ENCODE results near the gene NUP205. TPM values are rescaled to one million over a fixed set of nuclear protein-coding genes. Genes with fewer than 3 reads are reported as not detected.
"Not testable (repeated sequence)": the region's sequence is repeated elsewhere in the genome, so short reads cannot be mapped to it uniquely, and the experiment has no call there.

NUP205 gene
- total RNA-seq, 2 experiments from 2014 or later: 145 to 148 TPM

DNA sequence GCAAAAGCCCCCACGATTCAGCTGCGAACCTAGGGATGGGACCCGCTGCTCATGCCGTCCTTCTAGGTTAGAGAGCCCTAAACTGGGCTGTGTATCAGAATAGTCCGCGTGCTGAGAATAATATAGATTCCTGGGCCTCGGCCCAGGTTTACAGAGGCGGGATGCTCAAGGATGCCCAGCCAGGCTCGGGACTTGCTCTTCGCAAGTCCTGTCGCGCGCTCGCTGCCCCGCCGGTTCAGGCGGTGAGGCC lies 104.3 kb downstream of the NUP205 start:
- no peak for DNase-seq
- H3K27ac Mint-ChIP-seq: peak overlapping the region; percentile 98
- peaks cover 34% of the 10 kb centered on the region for H3K4me1 Mint-ChIP-seq
- peak overlapping the region; percentile 100 for H3K4me3 Mint-ChIP-seq
- H3K27me3 Mint-ChIP-seq: peaks cover 3% of the 10 kb centered on the region
- peaks cover 19% of the 10 kb centered on the region for H3K36me3 Mint-ChIP-seq
- H3K9me3 Mint-ChIP-seq: no peaks in the 10 kb centered on the region

DNA sequence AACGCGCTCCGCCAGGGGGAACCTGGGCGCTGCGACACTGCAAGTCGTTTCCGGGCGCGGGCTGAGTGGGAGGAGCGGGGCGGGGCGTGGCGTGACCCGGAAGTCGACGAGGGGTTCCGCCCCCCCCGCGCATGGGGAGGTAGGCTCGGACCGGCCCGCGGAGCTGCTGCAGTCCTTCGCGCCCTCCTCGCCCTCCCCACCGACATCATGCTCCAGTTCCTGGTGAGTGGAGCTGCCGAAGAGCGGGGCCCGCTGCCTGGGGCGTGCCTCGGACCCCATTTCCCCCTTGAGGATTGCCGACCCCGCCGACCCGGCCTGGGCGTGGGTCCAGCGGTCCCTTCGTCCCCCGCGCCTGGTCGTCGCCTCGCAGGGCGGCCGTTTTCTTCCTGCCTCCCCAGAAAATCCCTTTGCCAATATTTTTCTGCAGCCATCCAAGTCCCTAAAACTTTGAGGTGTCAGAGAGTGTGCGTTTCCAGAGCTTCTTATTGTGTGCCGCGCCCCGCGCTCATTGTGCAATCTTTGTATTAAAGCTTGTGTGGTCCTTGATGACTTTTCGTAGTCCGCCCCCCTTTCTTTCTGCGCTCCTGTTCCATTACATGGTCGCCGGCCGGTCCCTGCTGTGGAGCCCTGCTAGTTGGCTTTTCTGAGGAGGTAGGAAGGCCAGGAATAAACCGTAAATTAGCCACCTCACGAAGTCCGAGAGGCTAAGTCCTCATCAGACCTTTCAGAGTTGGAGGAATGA lies 104.8 kb downstream of the NUP205 start, which contains the start of gene STMP1:
Gene STMP1 (plus strand): TSS at position 142 of the 742 bp plus-strand sequence.
- Mint-ChIP-seq H3K36me3 (peaks cover 19% of the 10 kb centered on the region), H3K4me1 (peaks cover 34% of the 10 kb centered on the region), H3K4me3 (peak within 1 kb of the TSS; percentile 100), H3K9me3 (no peaks in the 10 kb centered on the region), H3K27ac (peak within 1 kb of the TSS; percentile 98), H3K27me3 (peaks cover 3% of the 10 kb centered on the region)
- DNase-seq: peak; percentile 96

DNA sequence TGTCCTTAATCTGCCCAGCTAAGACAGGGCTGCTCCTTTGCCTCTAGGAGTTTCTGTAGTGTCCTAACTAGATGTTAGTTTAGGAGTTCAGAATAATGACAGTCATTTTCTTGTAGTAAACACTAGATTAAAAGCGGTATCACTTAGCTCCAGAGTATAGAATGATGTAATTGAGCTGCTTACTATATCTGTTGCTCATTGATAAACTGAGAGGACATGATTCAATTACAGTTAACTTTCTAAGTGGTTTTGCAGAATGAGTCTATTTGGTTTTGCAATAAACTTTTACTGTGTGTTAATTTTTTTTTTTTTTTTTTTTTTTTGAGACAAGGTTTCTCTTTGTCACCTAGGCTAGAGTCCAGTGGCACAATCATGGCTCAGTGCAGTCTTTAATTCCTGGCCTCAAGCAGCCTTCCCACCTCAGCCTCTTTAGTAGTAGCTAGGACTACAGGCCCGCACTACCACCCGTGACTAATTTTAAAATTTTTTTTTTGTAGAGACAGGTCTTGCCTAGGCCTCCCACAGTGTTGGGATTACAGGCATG lies 106.4 kb downstream of the NUP205 start:
- Mint-ChIP-seq H3K4me1 (peaks cover 43% of the 10 kb centered on the region), H3K9me3 (no peaks in the 10 kb centered on the region), H3K36me3 (peaks cover 33% of the 10 kb centered on the region), H3K27me3 (peaks cover 3% of the 10 kb centered on the region), H3K4me3 (peak overlapping the region; percentile 100), H3K27ac (peak overlapping the region; percentile 81)
- DNase-seq: no peak

DNA sequence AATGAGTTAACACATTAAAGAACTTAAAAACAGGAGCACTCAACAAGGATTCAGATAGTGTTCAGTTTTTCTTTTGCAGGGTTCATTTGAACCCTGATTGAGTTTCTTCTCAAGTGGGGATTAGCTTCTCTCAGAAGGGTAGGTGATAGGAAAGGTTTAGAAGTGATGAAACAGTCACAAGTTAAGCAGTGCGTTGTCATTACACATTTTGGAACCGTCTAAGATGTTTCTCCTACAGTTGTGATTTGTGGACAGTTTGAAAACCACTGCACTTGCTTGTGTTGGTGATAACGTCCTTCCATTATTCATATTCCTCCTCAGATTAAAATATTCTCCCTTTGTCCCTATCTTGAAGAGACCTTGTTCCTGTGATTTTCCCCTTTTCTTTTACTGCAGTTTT lies 107.3 kb downstream of the NUP205 start:
- peaks cover 3% of the 10 kb centered on the region for H3K27me3 Mint-ChIP-seq
- H3K4me3 Mint-ChIP-seq: no peak overlapping the region
- H3K27ac Mint-ChIP-seq: no peak overlapping the region

DNA sequence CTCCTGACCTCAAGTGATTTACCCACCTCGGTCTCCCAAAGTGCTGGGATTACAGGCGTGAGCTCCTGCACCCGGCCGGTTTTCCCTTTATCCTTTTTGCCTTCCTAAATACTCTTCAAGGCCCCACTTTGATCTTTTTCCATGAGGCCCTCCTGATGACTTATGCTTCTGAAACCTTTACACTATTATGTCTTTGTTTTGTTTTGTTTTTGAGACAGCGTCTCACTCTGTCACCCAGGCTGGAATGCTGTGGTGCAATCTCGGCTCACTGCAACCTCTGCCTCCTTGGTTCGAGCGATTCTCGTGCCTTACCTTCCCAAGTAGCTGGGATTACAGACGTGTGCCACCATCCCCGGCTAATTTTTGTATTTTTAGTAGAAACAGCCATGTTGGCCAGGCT lies 108.4 kb downstream of the NUP205 start:
- Mint-ChIP-seq H3K27me3 (peaks cover 3% of the 10 kb centered on the region), H3K4me3 (no peak overlapping the region), H3K36me3 (peaks cover 33% of the 10 kb centered on the region), H3K9me3 (no peaks in the 10 kb centered on the region), H3K27ac (no peak overlapping the region), H3K4me1 (peaks cover 50% of the 10 kb centered on the region)
- DNase-seq: no peak

More for the DNA sequence above, 107.3 kb downstream of the NUP205 start:
- H3K36me3 Mint-ChIP-seq: peaks cover 33% of the 10 kb centered on the region
- no peak for DNase-seq
- peaks cover 47% of the 10 kb centered on the region for H3K4me1 Mint-ChIP-seq
- H3K9me3 Mint-ChIP-seq: no peaks in the 10 kb centered on the region

DNA sequence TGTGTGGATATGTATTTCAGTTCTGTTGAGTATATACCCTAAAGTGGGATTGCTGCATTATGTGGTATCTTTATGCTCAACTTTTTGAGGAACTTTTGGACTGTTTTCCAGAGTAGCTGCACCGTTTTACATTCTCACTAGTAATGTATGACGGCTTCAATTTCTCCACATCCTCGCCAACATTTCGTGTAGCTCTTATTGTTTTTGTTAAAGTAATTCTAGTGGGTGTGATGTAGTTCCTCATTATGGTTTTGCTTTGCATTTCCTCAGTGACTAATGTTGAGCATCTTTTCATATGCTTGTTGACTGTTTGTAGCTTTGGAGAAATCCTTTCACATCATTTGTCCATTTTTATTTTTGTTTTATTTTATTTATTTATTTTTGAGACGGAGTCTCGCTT lies 109.1 kb downstream of the NUP205 start:
- Mint-ChIP-seq H3K27ac (no peak overlapping the region), H3K27me3 (peaks cover 3% of the 10 kb centered on the region), H3K4me3 (no peak overlapping the region), H3K4me1 (peaks cover 44% of the 10 kb centered on the region), H3K36me3 (peaks cover 29% of the 10 kb centered on the region), H3K9me3 (no peaks in the 10 kb centered on the region)
- no peak for DNase-seq

DNA sequence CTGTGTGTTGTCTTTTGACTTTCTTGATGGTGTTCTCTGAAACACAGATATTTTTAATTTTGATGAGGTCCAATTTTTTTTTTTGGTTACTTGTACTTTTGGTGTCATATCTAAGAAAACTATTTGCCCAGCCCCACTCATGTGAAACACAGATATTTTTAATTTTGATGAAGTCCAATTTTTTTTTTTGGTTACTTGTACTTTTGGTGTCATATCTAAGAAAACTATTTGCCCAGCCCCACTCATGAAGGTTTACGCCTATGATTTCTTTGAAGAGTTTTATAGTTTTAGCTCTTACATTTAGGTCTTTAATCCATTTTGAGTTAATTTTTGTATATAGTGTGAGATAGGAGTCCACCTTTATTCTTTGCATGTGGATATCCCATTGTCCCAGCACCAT lies 109.9 kb downstream of the NUP205 start:
- DNase-seq, H3K4me3 Mint-ChIP-seq, H3K27me3 Mint-ChIP-seq, H3K27ac Mint-ChIP-seq, H3K9me3 Mint-ChIP-seq: not testable (repeated sequence)
- peaks cover 42% of the 10 kb centered on the region for H3K4me1 Mint-ChIP-seq
- peaks cover 28% of the 10 kb centered on the region for H3K36me3 Mint-ChIP-seq

DNA sequence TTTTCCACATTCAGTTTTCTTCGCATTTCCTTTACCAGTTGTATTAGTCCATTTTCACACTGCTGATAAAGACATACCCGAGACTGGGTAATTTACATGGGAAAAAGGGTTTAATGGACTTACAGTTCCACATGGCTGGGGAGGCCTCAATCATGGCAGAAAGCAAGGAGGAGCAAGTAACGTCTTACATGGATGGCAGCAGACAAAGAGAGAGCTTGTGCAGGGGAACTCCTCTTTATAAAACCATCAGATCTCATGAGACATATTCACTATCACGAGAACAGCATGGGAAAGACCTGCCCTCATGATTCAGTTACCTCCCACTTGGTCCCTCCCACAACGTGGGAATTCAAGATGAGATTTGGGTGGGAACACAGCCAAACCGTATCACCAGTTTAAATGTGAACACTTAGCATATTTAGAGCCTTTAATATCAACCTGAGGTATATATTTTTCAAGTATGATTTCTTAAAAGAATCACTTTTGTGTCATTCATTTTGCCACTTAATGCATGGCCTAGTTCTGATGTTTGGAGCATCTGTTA lies 111.2 kb downstream of the NUP205 start:
- Mint-ChIP-seq H3K4me1 (peaks cover 40% of the 10 kb centered on the region), H3K36me3 (peaks cover 25% of the 10 kb centered on the region)
- not testable (repeated sequence) for DNase-seq, H3K9me3 Mint-ChIP-seq, H3K27ac Mint-ChIP-seq, H3K4me3 Mint-ChIP-seq, H3K27me3 Mint-ChIP-seq

DNA sequence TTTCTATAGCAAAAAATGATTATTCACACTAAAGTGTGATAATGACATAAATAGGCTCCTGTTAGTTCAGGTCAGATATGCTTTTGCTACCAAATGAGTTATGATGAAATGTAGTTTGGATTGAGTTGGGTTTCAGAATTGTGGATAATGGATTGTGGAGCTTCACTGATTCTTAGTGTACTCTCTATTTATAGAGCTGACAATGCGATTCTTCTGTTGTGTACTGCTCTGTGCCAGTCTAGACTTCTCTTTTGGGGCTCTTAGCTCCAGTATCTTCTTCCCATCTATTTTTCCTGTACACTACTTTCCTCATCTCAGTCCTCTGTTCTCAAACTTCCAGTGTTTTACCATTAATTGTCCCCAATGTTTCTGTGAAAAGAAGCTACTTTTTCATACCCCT lies 112.1 kb downstream of the NUP205 start:
- Mint-ChIP-seq H3K9me3 (no peaks in the 10 kb centered on the region), H3K27me3 (no peaks in the 10 kb centered on the region), H3K4me1 (peaks cover 31% of the 10 kb centered on the region), H3K27ac (no peak overlapping the region), H3K4me3 (no peak overlapping the region), H3K36me3 (peaks cover 24% of the 10 kb centered on the region)
- DNase-seq: no peak

DNA sequence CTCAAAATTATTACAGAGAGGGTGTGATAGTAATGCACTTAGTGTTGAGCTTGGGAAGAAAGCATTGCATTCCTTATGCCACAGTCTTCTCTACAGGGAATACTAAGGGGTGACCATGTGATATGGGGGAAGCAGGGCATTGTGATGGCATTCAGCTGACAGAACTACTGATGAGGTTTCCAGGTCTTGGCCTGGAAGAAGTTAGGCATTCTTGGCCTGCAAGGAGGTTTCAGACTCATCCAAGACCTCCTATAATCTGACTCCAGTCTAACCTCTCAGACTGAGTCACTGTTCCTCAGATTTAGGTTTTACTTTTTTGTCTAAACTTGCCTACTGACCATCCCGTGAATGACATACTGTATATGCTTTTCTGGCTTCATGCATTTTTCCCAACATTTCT lies 112.5 kb downstream of the NUP205 start:
- Mint-ChIP-seq H3K4me3 (no peak overlapping the region), H3K36me3 (peaks cover 24% of the 10 kb centered on the region), H3K27me3 (no peaks in the 10 kb centered on the region), H3K9me3 (no peaks in the 10 kb centered on the region), H3K27ac (no peak overlapping the region), H3K4me1 (peaks cover 27% of the 10 kb centered on the region)
- DNase-seq: no peak

DNA sequence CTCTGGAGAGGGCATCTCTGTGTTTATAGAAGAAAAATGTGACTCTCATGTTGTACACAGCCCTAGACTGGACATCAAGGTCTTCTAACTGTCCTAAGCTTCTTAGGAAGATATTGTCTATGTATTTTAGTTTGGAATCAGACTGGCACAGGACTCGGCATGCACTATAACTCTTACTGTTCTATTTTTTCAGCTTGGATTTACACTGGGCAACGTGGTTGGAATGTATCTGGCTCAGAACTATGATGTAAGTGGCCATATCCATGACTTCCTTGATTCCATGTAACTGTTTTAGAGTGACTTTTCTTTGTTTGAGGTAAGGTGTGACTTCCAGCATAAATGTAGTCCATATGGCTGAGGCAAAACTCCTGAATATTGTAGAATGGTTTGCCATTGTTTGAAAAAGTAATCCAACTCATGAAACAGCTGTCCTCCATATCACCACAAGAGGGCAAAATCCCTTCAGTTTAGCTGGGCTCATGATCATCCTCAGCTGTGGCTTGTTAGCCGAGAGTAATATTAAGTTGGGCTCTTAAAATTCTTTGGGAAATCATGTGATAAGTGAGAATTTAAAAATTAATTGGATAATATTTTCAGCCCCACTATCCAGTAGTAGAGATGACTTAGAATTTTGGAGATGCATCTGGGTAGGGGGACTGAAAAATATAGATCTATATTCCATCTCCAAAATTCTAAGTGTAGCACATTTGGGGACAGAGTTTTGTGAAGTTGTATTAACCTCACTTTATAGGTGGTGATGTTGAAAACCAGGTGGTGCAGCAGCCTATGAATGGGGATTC lies 115.0 kb downstream of the NUP205 start:
- H3K27ac Mint-ChIP-seq: no peak overlapping the region
- no peaks in the 10 kb centered on the region for H3K9me3 Mint-ChIP-seq
- H3K4me3 Mint-ChIP-seq: no peak overlapping the region
- no peaks in the 10 kb centered on the region for H3K27me3 Mint-ChIP-seq
- H3K36me3 Mint-ChIP-seq: peaks cover 14% of the 10 kb centered on the region
- no peak for DNase-seq
- peaks cover 18% of the 10 kb centered on the region for H3K4me1 Mint-ChIP-seq

DNA sequence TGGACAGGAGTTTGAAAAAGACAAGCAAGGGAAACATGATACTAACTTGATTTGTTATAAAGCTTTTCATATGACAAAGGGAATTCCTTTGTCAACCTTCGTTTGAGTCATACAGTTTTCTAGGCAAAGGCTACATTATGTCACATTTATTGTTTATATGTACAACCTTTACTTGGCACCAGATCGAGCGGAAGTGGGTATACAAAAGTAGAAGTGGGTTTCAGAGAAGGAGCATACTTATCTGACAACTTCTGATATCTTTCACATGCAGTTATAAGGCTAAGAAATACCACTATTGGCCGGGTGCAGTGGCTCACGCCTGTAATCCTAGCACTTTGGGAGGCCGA lies 115.6 kb downstream of the NUP205 start:
- H3K27me3 Mint-ChIP-seq: no peaks in the 10 kb centered on the region
- peaks cover 8% of the 10 kb centered on the region for H3K36me3 Mint-ChIP-seq
- H3K4me1 Mint-ChIP-seq: peaks cover 15% of the 10 kb centered on the region
- H3K9me3 Mint-ChIP-seq: no peaks in the 10 kb centered on the region
- H3K27ac Mint-ChIP-seq: no peak overlapping the region
- no peak for DNase-seq
- H3K4me3 Mint-ChIP-seq: no peak overlapping the region

DNA sequence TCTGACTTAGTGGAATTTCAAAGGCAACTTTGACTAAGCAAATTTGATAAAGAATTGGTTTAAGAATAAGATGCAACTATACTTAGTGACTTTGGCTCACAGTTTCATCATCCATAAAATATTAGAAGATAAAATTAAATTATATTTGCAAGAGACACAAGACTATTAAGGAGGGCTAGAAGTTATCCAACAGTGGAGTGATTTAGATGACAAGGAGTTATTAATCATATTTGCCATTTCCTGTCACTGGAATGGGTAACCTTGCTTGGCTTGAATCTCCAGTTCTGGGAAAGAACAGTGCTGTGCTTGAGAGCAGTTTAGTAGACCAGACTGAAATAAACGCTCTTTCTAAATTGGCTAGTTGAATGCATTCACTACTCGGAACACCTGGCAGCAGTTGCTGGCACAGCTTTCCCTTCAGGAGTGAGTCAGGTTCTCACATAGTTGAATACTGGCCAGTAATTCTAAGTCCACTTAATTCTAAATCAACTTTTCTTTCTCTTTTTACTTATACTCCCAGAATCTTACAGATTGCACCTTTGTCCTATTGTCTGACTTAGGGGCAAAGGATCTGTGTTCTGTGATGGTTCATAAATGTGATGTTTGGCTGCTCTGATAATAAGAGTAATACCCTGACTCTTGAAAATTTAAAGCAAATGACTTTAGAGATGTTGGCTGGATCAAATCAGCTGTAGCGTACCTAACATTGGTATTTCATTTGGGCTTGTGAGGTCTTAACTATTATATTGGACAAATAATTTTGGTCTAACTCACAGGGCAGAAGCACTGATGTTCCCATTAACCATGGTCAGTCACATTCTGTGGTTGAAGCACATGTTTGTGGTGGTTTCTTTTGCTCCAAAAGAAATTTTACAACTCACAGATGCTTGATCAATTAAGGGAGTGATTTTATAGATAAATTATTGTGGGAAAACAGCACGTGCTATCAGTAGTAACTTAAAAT lies 121.2 kb downstream of the NUP205 start:
- no peak overlapping the region for H3K27ac Mint-ChIP-seq
- no peaks in the 10 kb centered on the region for H3K9me3 Mint-ChIP-seq
- H3K36me3 Mint-ChIP-seq: peaks cover 6% of the 10 kb centered on the region
- no peak for DNase-seq
- H3K27me3 Mint-ChIP-seq: no peaks in the 10 kb centered on the region
- peaks cover 13% of the 10 kb centered on the region for H3K4me1 Mint-ChIP-seq
- H3K4me3 Mint-ChIP-seq: no peak overlapping the region

DNA sequence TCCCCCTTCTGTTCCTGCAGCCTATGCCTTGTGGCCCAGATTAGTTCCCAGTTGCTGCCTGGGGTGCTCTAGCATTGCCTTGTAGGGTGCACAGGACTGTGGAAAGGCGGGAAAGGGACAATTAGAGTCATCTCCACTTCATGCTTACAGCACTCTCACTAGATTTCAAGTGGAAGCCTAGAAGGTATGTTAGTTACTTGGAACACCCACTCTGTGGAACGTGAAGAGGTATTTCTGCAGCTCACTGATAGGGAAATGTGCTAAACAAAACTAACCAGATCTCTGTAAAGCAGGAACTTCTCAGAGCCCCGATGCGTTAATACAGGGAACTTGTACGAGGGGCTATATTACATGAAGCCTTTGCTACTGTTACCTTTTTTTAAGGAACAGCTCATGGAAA lies 124.0 kb downstream of the NUP205 start:
- no peaks in the 10 kb centered on the region for H3K9me3 Mint-ChIP-seq
- peaks cover 13% of the 10 kb centered on the region for H3K4me1 Mint-ChIP-seq
- no peak for DNase-seq
- peaks cover 3% of the 10 kb centered on the region for H3K36me3 Mint-ChIP-seq
- no peaks in the 10 kb centered on the region for H3K27me3 Mint-ChIP-seq
- no peak overlapping the region for H3K4me3 Mint-ChIP-seq
- H3K27ac Mint-ChIP-seq: no peak overlapping the region
